Limb (tissue), 2 donors: ENCODE data around the gene RGR.
A peak's percentile ranks its signal among the peaks of the same experiment; 100 is the strongest.

Source experiments
- DNase-seq, 2 donors: peaks; one replicate each; pipeline ENCODE4 v3.0.0-alpha.2; 2016; ENCODE audit errors: extremely low spot score in 2 of 2

Gene RGR

GRCh38 chr10:84217746-84218145 is 27.1 kb upstream of the RGR start:
- DNase-seq, result no peak

DNA sequence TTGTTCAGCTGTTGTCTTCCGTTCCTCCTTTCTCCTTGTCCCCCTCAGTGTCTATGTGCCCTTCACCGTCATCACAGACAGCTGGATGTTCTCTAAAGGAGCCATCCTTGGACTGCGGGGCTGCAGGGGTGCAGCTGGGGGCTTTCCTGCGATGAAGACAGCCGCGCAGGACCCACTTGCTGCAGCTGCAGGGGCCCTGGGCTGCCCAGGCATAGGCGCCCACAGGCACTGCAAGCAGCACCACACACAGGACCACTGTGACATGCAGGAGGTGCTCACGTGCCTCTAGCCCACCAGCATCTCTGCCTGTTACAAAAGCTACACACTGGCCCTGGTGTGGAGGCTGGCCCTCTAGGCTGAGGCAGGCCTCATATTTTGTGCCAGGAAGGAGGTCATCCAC is 22.9 kb upstream of the RGR start:
- DNase-seq, result no peak

- DNase-seq, result peak; percentile 18 to 57
These were observed 20.3 kb upstream of the RGR start for GRCh38 chr10:84224411-84225028.

DNA sequence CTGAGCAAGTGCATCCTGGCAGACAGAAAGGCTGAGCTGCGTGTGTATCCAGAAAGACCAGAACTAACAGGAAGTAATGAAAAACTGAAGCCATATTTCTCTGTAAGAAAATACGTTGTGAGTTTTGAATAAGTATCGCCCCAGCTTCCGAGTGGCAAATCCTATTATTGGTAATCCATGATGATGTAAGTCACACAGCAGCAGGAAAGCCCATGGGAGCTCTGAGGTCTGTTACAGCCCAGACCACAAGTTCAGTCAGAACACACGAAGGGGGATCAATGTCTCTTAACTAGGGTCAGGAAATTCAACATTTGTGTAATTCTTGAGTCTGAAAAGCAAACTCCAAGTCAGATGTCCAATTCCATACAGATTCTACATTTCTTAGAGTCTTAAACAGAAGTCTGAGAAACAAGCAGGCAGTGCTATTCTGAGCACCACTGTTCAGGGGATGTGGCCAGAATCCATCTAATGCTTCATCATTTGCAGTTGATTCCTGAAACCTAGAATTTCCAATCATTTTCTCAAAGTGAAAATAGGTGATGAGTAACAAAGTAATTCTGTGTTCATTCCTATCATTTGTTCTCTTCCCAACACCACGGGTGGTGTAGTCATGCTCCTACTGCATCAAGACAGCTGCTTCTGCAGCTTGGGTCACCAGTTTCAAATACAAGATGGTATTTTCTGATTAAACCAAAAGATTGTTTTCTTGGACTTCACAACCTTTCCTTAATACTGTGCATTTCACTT is 19.3 kb upstream of the RGR start, which contains the start of gene LRIT2:
Gene LRIT2 (minus strand): TSS at position 118 of the 747 bp plus-strand sequence. CDS start 24 bp downstream, at position 94.
- DNase-seq, result no peak

DNA sequence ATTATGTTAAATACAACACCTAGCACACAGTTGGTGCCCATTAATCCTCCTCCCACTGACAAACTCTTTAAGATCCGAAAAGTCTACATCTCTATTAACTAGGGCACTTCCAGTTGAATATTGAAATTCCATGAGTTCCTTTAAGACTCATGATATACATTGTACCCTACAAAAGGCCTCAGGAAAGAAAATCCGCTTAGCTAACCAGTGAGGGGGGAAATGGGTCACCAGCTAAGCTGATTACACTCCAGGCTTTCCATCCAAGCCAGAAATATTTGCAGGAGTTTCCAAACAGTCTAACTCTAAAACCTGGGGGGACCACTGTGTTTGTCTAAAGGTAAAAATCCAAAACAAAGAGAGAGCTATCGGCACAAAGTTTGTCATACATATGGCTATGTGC is 18.2 kb upstream of the RGR start:
- DNase-seq, result no peak

DNA sequence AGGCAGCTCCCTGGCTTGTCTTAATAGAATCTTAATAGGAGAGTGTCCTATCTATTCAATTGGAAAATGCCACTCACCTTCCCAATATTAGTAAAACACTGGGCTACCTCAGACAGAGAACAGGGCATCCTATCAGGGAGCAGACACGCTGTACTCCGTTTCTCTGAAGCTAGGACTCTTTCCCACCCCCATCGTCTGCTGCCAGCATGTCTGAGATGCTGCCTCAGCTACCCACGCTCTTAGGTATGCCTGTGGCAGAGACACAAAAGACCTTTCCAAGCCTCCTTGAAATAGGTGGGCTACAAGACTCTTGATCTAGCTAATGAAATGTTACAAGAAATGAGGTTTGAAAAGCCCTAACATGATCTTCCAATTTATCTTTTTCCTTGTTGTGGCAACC is 17.0 kb upstream of the RGR start:
- no peak for DNase-seq

- no peak for DNase-seq
These were observed 14.5 kb upstream of the RGR start for GRCh38 chr10:84230359-84230758.

DNA sequence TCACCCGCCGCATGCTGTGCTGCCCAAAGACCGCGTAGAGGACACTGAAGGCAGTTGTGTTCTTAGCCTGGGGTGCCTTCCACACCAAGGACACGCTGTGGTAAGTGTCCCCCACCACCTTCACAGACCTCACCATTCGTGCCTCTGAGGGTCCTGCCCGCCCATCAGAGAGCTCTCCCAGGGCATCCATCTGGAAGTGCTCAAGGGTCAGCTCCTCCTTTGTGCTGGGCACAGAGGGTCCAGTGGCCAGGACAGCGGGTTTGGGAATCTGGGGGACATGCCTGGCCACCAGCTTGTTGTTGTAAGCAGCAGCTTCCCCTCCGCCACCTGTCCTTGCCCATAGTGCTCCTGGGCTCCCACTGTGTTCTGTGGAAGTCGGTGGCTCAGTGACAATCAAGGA is 12.5 kb upstream of the RGR start:
- DNase-seq, result no peak

DNA sequence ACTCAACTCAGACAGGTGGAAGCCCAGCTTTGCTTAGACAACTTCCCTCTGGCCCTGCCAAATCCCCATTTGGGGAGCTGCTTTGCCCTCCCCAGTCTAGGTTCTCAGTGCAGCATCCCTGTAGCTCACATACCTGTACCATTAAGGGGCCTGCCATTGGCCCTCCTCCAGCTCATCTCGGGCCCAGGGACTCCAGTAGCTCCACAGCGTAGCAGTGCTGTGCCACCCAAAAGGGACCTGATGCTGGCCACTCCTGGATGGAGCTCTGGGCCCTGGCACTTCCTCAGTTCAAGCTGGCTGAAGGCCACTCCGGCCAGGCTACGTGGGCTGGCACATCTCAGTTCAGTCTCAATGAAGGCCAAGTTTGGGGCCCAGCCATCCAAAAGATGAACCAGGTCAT is 10.9 kb upstream of the RGR start:
- no peak for DNase-seq

DNA sequence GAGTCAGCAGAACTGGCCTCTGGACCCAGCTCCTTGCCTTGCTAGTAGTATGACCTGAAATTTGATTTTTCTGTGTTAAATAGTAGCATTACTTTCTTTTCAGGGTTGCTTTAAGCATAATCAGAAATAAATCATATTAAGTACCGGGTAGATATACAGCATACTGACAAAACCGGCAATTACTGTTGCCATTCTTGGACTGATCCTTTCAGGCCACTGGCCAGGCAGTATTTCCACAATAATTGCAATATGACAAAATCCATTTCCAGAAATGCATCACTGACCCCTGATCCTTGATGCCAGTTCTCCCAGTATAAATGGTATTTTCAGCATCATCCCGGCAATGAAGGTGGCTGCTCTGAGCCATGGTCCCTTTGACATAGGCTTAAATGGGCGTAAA is 10.4 kb upstream of the RGR start:
- DNase-seq, result no peak

- no peak for DNase-seq
These were observed 9.8 kb upstream of the RGR start for GRCh38 chr10:84235096-84235495.

- no peak for DNase-seq
These were observed 8.1 kb upstream of the RGR start for GRCh38 chr10:84236807-84237198.

DNA sequence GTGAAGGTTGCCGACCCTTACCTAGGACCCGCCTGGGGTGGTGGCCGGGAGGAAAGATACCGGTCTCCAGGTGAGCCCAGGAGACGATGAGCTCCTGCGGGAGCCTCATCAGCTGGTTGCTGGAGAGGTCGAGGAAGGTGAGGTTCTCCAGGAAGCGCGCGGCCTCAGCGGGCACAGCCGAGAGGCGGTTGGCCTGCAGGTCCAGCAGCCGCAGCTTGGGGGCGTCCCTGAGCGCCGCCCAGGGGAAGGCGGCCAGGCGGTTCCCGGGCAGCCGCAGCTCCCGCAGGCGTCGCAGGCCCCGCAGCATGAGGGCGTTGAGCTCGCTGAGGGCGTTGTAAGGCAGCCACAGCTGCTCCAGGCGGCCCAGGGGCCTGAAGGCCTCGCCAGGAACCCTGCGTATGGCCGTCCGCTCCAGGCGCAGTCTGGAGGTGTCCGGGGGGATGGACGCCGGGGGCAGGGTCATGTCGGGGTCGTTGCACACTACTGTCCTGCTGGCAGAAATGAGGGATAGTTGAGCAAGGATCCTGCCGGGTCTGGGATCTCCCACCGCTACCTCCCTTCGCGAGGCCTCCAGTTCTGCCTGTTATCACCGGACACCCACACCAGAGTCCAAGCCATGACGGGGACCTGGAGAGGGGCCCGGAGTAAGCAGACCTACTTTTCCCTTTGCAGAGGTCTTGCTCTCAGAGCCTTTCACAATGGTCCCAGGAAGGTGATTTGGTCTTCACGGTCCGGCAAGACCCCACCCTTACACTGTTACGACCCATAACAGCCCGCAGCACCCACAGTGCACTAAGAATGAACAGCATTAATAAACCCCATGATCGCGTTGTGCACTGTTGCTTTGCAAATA is 7.4 kb upstream of the RGR start:
- no peak for DNase-seq

DNA sequence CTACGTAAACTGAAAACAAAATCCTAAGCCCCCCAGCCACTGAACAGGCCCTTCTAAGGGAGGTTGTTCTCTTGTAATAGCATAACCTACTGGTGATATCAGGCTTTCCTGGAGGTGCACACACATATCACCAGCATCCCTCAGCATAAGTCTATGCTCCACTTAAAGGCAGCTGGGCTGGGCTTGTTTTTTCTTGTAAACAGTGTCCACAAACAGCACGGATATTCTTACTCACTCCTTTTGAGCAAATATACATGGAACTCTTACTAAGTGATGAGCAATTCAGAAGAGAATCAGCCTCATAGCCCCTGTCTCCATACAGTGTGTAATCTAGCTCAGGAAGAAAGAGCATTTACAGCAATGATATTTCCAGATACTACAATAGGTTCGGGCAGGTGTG is 5.9 kb upstream of the RGR start:
- DNase-seq, result no peak

- DNase-seq, result no peak
These were observed 3.6 kb upstream of the RGR start, which contains the start of gene LRIT1 for GRCh38 chr10:84241185-84241790. LRIT1 (minus strand) TSS chr10:84241546; CDS start chr10:84241439, 107 bp downstream.

GRCh38 chr10:84243759-84244158 is 1.1 kb upstream of the RGR start:
- DNase-seq, result no peak

DNA sequence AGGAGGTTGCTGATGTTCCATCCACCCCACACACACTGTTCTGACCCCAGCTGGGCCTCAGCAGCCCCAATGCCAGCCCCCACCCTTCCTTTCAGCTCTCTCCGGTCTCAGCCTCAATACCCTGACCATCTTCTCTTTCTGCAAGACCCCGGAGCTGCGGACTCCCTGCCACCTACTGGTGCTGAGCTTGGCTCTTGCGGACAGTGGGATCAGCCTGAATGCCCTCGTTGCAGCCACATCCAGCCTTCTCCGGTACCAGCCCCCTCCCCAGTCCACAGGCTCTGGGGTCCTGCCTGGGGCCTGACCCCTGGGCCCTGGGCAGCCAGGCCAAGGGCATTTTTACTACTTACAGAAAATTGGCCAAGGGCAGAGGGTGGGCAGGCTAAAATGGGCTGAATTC is 2.6 kb downstream of the RGR start:
- no peak for DNase-seq

GRCh38 chr10:84248794-84249193 is 3.9 kb downstream of the RGR start:
- DNase-seq, result no peak

DNA sequence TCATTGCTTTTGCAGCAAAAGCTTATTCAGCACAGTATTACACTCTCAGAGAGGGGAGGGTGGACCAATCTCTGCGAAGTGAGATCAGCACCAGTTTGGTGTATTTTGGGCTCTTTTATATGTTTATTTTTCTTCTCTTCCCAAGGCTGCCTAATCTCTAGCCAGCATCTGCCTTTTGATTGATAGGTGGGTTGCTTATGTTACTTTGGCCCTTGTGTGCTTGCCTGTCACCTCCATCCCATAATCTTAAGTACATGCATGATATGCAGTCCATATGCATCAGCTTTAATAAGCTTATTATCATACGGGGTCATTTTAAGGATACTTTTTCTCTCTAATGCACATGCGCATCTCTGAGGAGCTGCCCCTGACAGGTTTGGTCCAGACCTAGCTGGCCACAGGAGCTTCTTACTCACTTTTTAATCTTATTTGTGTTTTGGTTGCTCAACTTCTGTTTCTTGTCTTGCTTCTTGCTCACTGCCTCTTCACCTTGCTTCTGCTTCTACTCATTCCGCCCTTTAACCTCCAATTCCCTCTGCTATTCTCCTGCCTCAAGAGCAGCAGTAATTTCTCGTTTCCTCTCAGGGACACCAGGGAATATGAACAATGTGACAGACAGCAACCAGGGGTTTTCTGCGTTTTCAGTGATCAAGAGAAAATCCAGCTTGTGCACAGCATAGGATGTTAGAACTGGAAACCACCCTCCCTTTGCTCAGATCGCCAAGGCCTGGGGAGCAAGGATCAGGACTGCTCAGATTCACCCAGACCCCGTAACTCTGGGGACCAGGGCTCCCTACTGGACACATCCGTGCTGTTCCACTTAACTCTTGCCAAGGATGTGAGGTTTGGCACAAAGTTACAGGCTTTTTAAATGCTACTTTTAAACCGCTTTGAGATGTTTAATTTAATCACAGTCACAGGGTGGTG is 10.0 kb downstream of the RGR start:
- no peak for DNase-seq

GRCh38 chr10:84256510-84257342 is 11.9 kb downstream of the RGR start:
- DNase-seq, result peak; percentile 37 to 74
